Activated CD4-positive, alpha-beta memory T cell treated with anti-CD3 and anti-CD28 coated beads for 36 hours (primary cell): ENCODE results near the gene RAB6A. TPM values are rescaled to one million over a fixed set of nuclear protein-coding genes. Genes with fewer than 3 reads are reported as not detected.
A peak's percentile ranks its signal among the peaks of the same experiment; 100 is the strongest.
"Not testable (repeated sequence)": the region's sequence is repeated elsewhere in the genome, so short reads cannot be mapped to it uniquely, and the experiment has no call there.

Source experiments
- CTCF ChIA-PET: fragments of 350-600 bp; sonication (Branson Sonifier 250); formaldehyde crosslinking; loops from one replicate; lab custom pipeline; 2021; ENCODE audit warnings: antibody characterized with exemption, inconsistent platforms; lab: Charles Lee
- POLR2A ChIA-PET: fragments of 350-600 bp; sonication (Branson Sonifier 250); formaldehyde crosslinking; loops from one replicate; lab custom pipeline; 2021; ENCODE audit warnings: antibody characterized with exemption; lab: Charles Lee
- DNase-seq: peaks from one replicate; pipeline ENCODE4 v3.0.0-alpha.2; 2020
- H3K27ac Mint-ChIP-seq: one replicate; pipeline ENCODE4 v1.8.0; 2021; ENCODE audit warnings: mixed read lengths
- H3K27me3 Mint-ChIP-seq: one replicate; pipeline ENCODE4 v1.8.0; 2021; ENCODE audit warnings: mixed read lengths
- H3K36me3 Mint-ChIP-seq: one replicate; pipeline ENCODE4 v1.8.0; 2021; ENCODE audit warnings: mixed read lengths
- H3K4me1 Mint-ChIP-seq: one replicate; pipeline ENCODE4 v1.8.0; 2021; ENCODE audit warnings: low read depth, mixed read lengths
- H3K4me3 Mint-ChIP-seq: one replicate; pipeline ENCODE4 v1.8.0; 2021; ENCODE audit warnings: mild to moderate bottlenecking, mixed read lengths
- H3K9me3 Mint-ChIP-seq: one replicate; pipeline ENCODE4 v1.8.0; 2021; ENCODE audit warnings: mixed read lengths
- intact Hi-C: fragments of 100-400 bp; cut with micrococcal nuclease; formaldehyde crosslinking; loops from one replicate; pipeline ENCODE4 v1.15.1; 2023
- total RNA-seq, 2 experiments: library from RNA; stranded (reverse); gene quantifications; one replicate each; pipeline ENCODE4 v1.2.3, GENCODE V29; 2021

RAB6A gene
- total RNA-seq, 2 experiments from 2014 or later: 66.0 to 71.0 TPM

GRCh38 chr11:73760135-73760678, 667 bp downstream of the RAB6A start:
- ChIA-PET CTCF (interaction anchor here (2.9 kb wide), 1 partner anchor 19 kb away, joined by 17 read pairs; no protein-coding TSS in a partner anchor), POLR2A (interaction anchor here (1.2 to 2.1 kb wide), 6 partner anchors 17 to 411 kb away, joined by 3 to 37 read pairs (median 4); partner anchors contain the start of genes C2CD3, MRPL48 and PPME1)
- H3K36me3 Mint-ChIP-seq: peaks cover 7% of the 10 kb centered on the region
- intact Hi-C loops: loop anchor here (2.0 kb wide), 2 partner anchors 27 to 117 kb away; partner anchors contain the start of genes COA4, MRPL48 and PAAF1
- peak overlapping the region; percentile 85 for H3K4me3 Mint-ChIP-seq
- DNase-seq: peak; percentile 15
- H3K27ac Mint-ChIP-seq: peak overlapping the region; percentile 65
- peaks cover 26% of the 10 kb centered on the region for H3K4me1 Mint-ChIP-seq
- H3K9me3 Mint-ChIP-seq: no peaks in the 10 kb centered on the region
- H3K27me3 Mint-ChIP-seq: no peaks in the 10 kb centered on the region

DNA sequence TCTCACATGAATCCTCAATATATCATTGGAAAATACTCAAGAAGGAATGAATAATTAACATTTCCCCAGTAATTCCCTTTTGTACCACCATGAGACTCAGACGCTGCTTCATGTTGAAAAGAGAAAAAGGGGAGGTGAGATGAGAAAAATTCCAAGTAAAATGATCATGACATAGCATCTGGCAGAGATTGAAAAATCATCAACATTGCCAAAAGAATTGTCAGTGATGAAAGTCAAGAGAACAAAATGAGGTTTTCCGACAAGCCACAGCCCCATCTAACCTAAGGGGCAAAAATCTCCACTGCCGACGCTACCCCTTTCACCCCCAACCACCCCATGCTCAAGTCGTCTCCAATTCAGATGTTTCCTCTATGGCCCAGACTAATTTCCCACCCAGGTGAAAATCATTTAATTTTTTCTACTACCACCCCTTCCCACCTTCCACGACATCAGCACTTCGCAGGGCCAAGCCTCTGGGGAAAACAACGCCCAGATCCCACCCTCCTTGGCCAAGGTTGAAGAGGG, 1.2 kb downstream of the RAB6A start:
- DNase-seq: no peak
- CTCF ChIA-PET: interaction anchor here (1.7 kb wide), 1 partner anchor 133 kb away, joined by 5 read pairs; no protein-coding TSS in a partner anchor
- Mint-ChIP-seq H3K27me3 (no peaks in the 10 kb centered on the region), H3K27ac (peak overlapping the region; percentile 65), H3K36me3 (peaks cover 7% of the 10 kb centered on the region), H3K4me1 (peaks cover 26% of the 10 kb centered on the region), H3K4me3 (peak overlapping the region; percentile 85), H3K9me3 (no peaks in the 10 kb centered on the region)
- intact Hi-C loops: loop anchor here (2.0 kb wide), 2 partner anchors 27 to 117 kb away; partner anchors contain the start of genes COA4, MRPL48 and PAAF1
- POLR2A ChIA-PET: interaction anchor here (1.4 to 1.9 kb wide), 2 partner anchors 118 to 411 kb away, joined by 3 to 5 read pairs; partner anchors contain the start of genes C2CD3 and PPME1

- intact Hi-C loops: no loop called here
- Mint-ChIP-seq H3K36me3 (peaks cover 7% of the 10 kb centered on the region), H3K9me3 (no peaks in the 10 kb centered on the region), H3K4me1 (peaks cover 36% of the 10 kb centered on the region), H3K27me3 (no peaks in the 10 kb centered on the region), H3K27ac (no peak overlapping the region), H3K4me3 (peak overlapping the region; percentile 85)
- DNase-seq: no peak
- ChIA-PET CTCF (interaction anchor here (1.7 kb wide), 1 partner anchor 132 kb away, joined by 5 read pairs; no protein-coding TSS in a partner anchor), POLR2A (interaction anchor here (0.6 kb wide), 1 partner anchor 14 kb away, joined by 3 read pairs; no protein-coding TSS in a partner anchor)
These were observed 2.4 kb downstream of the RAB6A start for GRCh38 chr11:73758451-73758850.

DNA sequence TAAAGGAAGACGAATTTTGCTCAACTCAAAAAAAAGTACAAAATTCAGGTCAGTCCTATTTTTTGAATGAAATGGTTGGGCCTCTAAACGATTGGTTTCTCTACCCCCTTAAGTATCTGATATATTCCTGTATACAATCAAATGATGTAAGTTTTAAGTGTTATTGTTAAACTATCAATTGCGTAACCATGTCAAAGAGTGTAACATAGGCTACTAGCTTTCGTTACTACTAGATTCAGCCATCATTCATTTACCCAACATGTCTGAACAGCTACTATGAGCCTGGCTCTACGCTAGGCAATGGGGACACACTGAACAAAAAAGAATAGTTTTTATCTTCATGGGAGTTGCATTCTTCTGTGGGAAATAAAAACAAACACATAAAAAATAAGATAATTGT, 3.3 kb downstream of the RAB6A start:
- DNase-seq: no peak
- ChIA-PET CTCF (interaction anchor here (1.7 kb wide), 1 partner anchor 131 kb away, joined by 5 read pairs; no protein-coding TSS in a partner anchor), POLR2A (no interaction called here)
- H3K4me3 Mint-ChIP-seq: no peak overlapping the region
- peaks cover 38% of the 10 kb centered on the region for H3K4me1 Mint-ChIP-seq
- peaks cover 7% of the 10 kb centered on the region for H3K36me3 Mint-ChIP-seq
- no peaks in the 10 kb centered on the region for H3K27me3 Mint-ChIP-seq
- intact Hi-C loops: no loop called here
- H3K9me3 Mint-ChIP-seq: no peaks in the 10 kb centered on the region
- no peak overlapping the region for H3K27ac Mint-ChIP-seq

DNA sequence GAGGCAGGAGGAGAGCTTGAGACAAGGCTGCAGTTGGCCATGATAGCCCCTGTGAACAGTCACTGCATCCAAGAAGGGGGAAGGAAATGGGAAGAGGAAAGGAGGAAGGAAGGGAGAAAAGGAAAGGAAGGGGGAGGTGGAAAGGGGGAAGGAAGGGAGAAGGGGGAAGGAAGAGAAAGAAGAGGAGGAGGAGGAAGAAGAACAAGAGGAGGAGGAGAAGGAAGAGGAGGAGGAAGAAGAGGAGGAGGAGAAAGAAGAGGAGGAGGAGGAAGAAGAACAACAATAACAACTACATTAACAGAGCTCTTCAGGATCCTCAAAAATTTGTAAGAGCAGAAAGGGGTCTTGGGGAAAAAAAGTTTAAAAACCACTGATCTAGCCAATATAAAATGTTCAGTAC, 5.2 kb downstream of the RAB6A start:
- Mint-ChIP-seq H3K4me3 (no peak overlapping the region), H3K36me3 (peaks cover 7% of the 10 kb centered on the region), H3K4me1 (peaks cover 54% of the 10 kb centered on the region), H3K27ac (no peak overlapping the region), H3K9me3 (no peaks in the 10 kb centered on the region), H3K27me3 (no peaks in the 10 kb centered on the region)
- ChIA-PET POLR2A (no interaction called here), CTCF (no interaction called here)
- DNase-seq: no peak
- intact Hi-C loops: no loop called here

GRCh38 chr11:73753938-73754337, 6.9 kb downstream of the RAB6A start:
- Mint-ChIP-seq H3K4me3 (no peak overlapping the region), H3K36me3 (no peaks in the 10 kb centered on the region), H3K27me3 (no peaks in the 10 kb centered on the region), H3K4me1 (peaks cover 44% of the 10 kb centered on the region), H3K9me3 (no peaks in the 10 kb centered on the region), H3K27ac (no peak overlapping the region)
- ChIA-PET POLR2A (no interaction called here), CTCF (no interaction called here)
- intact Hi-C loops: no loop called here
- no peak for DNase-seq

- no peak for DNase-seq
- peaks cover 35% of the 10 kb centered on the region for H3K4me1 Mint-ChIP-seq
- no peaks in the 10 kb centered on the region for H3K27me3 Mint-ChIP-seq
- H3K9me3 Mint-ChIP-seq: no peaks in the 10 kb centered on the region
- CTCF ChIA-PET: interaction anchor here (0.7 to 0.9 kb wide), 2 partner anchors 93 to 127 kb away, joined by 4 to 5 read pairs; no protein-coding TSS in a partner anchor
- no peak overlapping the region for H3K4me3 Mint-ChIP-seq
- intact Hi-C loops: no loop called here
- no peaks in the 10 kb centered on the region for H3K36me3 Mint-ChIP-seq
- H3K27ac Mint-ChIP-seq: no peak overlapping the region
- POLR2A ChIA-PET: interaction anchor here (0.6 kb wide), 1 partner anchor 375 kb away, joined by 4 read pairs; no protein-coding TSS in a partner anchor
These were observed 8.0 kb downstream of the RAB6A start for GRCh38 chr11:73752903-73753302.

- Mint-ChIP-seq H3K4me3 (no peak overlapping the region), H3K9me3 (no peaks in the 10 kb centered on the region), H3K27ac (no peak overlapping the region), H3K4me1 (peaks cover 33% of the 10 kb centered on the region), H3K36me3 (no peaks in the 10 kb centered on the region), H3K27me3 (no peaks in the 10 kb centered on the region)
- no peak for DNase-seq
- intact Hi-C loops: no loop called here
- ChIA-PET CTCF (interaction anchor here (0.7 to 0.9 kb wide), 2 partner anchors 92 to 126 kb away, joined by 4 to 5 read pairs; no protein-coding TSS in a partner anchor), POLR2A (interaction anchor here (0.6 kb wide), 1 partner anchor 375 kb away, joined by 4 read pairs; no protein-coding TSS in a partner anchor)
These were observed 8.5 kb downstream of the RAB6A start for GRCh38 chr11:73752216-73752867.

- intact Hi-C loops, POLR2A ChIA-PET, CTCF ChIA-PET, H3K9me3 Mint-ChIP-seq, H3K36me3 Mint-ChIP-seq, H3K27ac Mint-ChIP-seq, H3K4me3 Mint-ChIP-seq, DNase-seq, H3K27me3 Mint-ChIP-seq: not testable (repeated sequence)
- peaks cover 34% of the 10 kb centered on the region for H3K4me1 Mint-ChIP-seq
These were observed 10.0 kb downstream of the RAB6A start for GRCh38 chr11:73750862-73751261.

DNA sequence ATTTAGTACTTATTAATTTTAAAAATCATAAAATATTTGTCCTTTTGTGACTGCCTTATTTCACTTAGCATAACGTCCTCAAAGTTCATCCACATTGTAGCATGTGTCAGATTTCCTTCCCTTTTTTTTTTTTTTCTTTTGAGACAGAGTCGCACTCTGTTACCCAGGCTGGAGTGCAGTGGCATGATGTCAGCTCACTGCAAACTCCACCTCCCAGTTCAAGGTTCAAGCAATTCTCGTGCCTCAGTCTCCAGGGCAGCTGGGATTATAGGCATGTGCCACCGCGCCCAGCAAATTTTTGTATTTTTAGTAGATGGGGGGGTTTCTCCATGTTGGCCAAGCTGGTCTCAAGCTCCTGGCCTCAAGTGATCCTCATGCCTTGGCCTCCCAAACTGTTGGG, 10.6 kb downstream of the RAB6A start:
- intact Hi-C loops: no loop called here
- Mint-ChIP-seq H3K36me3 (no peaks in the 10 kb centered on the region), H3K4me3 (no peak overlapping the region), H3K27ac (no peak overlapping the region), H3K4me1 (peaks cover 34% of the 10 kb centered on the region), H3K9me3 (no peaks in the 10 kb centered on the region), H3K27me3 (no peaks in the 10 kb centered on the region)
- ChIA-PET POLR2A (no interaction called here), CTCF (no interaction called here)
- DNase-seq: no peak

- Mint-ChIP-seq H3K4me3 (no peak overlapping the region), H3K36me3 (no peaks in the 10 kb centered on the region), H3K4me1 (peaks cover 29% of the 10 kb centered on the region), H3K9me3 (no peaks in the 10 kb centered on the region), H3K27me3 (no peaks in the 10 kb centered on the region), H3K27ac (no peak overlapping the region)
- ChIA-PET CTCF (no interaction called here), POLR2A (no interaction called here)
- DNase-seq: no peak
- intact Hi-C loops: no loop called here
These were observed 11.8 kb downstream of the RAB6A start for GRCh38 chr11:73749118-73749517.

DNA sequence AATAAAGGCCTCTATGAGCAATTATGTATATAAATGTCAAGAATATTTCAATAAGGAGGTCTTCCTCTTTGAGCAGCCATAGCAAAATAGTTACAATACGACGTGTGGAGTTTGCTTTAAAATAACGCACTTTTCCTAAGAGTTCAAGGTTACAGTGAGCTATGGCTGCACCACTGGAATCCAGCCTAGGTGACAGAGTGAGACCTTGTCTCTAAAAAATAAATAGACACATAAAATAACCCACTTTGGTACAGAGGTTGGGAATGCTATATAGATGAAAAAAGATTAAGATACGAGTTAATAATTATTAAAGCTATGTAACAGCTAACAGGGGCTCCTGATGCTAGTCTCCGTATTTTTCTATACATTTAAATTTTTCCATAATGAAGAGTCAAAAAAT, 12.6 kb downstream of the RAB6A start:
- POLR2A ChIA-PET: interaction anchor here (0.8 kb wide), 1 partner anchor 44 kb away, joined by 3 read pairs; no protein-coding TSS in a partner anchor
- Mint-ChIP-seq H3K27ac (no peak overlapping the region), H3K36me3 (no peaks in the 10 kb centered on the region), H3K27me3 (no peaks in the 10 kb centered on the region), H3K9me3 (no peaks in the 10 kb centered on the region), H3K4me3 (no peak overlapping the region), H3K4me1 (peaks cover 28% of the 10 kb centered on the region)
- intact Hi-C loops: no loop called here
- DNase-seq: no peak
- CTCF ChIA-PET: no interaction called here
